Astrocyte (in vitro differentiated cells and primary cell): ENCODE data around the gene ABCB8.
"Not testable (repeated sequence)": the region's sequence is repeated elsewhere in the genome, so short reads cannot be mapped to it uniquely, and the experiment has no call there.

Experiments used
- EZH2 ChIP-seq: IDR thresholded peaks from 2 replicates; pipeline ENCODE4 v1.6.1; 2012; ENCODE audit warnings: mild to moderate bottlenecking, low read length, inconsistent platforms; ENCODE audit not compliant: insufficient read depth
- TF ChIP-seq, protein P1 (sequence below): IDR thresholded peaks from 2 replicates; pipeline ENCODE4 v1.5.1; 2011; ENCODE audit warnings: low read depth, mild to moderate bottlenecking, inconsistent platforms, low read length, moderate library complexity; ENCODE audit not compliant: insufficient read depth

DNA sequence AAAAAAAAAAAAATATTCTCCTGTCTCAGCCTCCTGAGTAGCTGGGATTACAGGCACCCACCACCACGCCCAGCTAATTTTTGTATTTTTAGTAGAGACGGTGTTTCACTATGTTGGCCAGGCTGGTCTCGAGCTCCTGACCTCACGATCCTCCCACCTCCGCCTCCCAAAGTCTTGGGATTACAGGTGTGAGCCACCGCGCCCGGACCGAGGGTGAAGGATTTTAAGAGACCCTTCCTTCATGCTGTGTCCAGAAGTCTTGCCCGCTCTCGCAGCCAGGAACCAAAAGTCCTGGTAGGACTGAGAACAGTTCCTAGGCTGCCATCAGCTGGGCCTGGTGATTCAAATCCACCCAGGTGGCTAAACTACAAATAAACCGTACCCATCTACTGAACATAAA is 16.6 kb upstream of the ABCB8 start:
- TF ChIP-seq, protein P1, sequence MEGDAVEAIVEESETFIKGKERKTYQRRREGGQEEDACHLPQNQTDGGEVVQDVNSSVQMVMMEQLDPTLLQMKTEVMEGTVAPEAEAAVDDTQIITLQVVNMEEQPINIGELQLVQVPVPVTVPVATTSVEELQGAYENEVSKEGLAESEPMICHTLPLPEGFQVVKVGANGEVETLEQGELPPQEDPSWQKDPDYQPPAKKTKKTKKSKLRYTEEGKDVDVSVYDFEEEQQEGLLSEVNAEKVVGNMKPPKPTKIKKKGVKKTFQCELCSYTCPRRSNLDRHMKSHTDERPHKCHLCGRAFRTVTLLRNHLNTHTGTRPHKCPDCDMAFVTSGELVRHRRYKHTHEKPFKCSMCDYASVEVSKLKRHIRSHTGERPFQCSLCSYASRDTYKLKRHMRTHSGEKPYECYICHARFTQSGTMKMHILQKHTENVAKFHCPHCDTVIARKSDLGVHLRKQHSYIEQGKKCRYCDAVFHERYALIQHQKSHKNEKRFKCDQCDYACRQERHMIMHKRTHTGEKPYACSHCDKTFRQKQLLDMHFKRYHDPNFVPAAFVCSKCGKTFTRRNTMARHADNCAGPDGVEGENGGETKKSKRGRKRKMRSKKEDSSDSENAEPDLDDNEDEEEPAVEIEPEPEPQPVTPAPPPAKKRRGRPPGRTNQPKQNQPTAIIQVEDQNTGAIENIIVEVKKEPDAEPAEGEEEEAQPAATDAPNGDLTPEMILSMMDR: not testable (repeated sequence)
- not testable (repeated sequence) for TF ChIP-seq EZH2
